Neutrophil (primary cell): ENCODE data around the gene ELF4.

ENCODE experiments used
- H3K27ac ChIP-seq: fragments of 200-600 bp; sonication (generic); 2 replicates; pipeline ENCODE4 v1.5.1; 2016; ENCODE audit warnings: mild to moderate bottlenecking, moderate library complexity
- H3K27me3 ChIP-seq: fragments of 200-600 bp; sonication (generic); 2 replicates; pipeline ENCODE4 v1.6.0; 2016; ENCODE audit warnings: mild to moderate bottlenecking
- H3K36me3 ChIP-seq: fragments of 200-600 bp; sonication (generic); 2 replicates; pipeline ENCODE4 v1.5.1; 2017
- H3K4me1 ChIP-seq, 2 experiments: fragments of 200-600 bp in 1 of 2; sonication (generic) in 1 of 2; 1 replicate in 1 of 2; 2 replicates in 1 of 2; pipeline versions ENCODE4 v1.5.1 to v1.6.1; 2013 to 2016; ENCODE audit warnings: low read depth in 1 of 2, low read length in 1 of 2, mild to moderate bottlenecking in 1 of 2, moderate library complexity in 1 of 2; ENCODE audit not compliant: control insufficient read depth in 1 of 2, insufficient read depth in 1 of 2
- H3K4me3 ChIP-seq, 2 experiments: fragments of 200-600 bp in 1 of 2; sonication (generic) in 1 of 2; 1 replicate in 1 of 2; 2 replicates in 1 of 2; pipeline ENCODE4 v1.5.1; 2013 to 2016; ENCODE audit warnings: low read depth in 1 of 2, low read length in 1 of 2, mild to moderate bottlenecking in 1 of 2, moderate library complexity in 1 of 2
- H3K9me3 ChIP-seq: fragments of 200-600 bp; sonication (generic); 2 replicates; pipeline ENCODE4 v1.5.1; 2016
- TF ChIP-seq, protein P1 (sequence below): fragments of 200-600 bp; sonication (generic); IDR thresholded peaks from 2 replicates; pipeline ENCODE4 v1.5.1; 2016; ENCODE audit warnings: antibody characterized with exemption

The ELF4 gene

DNA sequence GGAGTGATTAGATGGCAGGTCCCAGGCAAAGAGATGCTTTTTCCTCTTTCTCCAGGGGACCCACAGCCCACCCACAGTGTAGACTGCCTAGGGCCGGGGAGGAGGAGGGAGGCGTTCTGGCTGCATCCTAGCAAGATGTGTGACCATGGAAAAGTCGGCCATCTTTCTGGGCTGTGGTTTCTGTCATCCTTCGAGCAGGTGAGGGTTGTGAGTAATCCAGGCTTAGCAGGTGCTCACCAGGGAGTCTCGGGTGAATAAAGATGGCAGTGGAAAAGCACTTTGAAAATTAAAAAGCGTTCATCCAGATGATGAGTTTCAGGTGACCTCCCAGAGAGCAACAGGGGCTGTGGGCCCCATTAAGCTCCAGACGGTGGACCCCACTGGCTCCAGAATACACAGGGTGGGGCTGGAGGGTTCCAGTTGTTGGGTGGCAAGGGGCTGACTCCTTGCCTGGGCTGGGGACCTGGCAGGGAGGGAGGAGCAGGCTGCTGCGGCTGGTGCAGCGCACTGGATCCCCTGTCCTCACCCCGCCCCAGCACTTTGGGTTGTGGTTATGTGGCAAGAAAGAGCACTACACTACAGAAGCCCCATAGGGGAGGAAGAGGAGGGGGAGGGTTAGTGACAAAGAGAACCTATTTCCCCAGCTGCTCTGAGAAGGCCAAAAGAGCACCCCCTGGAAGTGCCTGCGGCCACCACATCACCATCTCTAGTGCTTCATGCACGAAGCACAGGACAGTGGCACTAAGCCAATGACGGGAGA lies 23.7 kb downstream of the ELF4 start:
- H3K36me3 ChIP-seq = no peaks in the 10 kb centered on the region
- H3K9me3 ChIP-seq = no peaks in the 10 kb centered on the region
- peak overlapping the region; percentile 59 to 68 for H3K4me3 ChIP-seq
- peak overlapping the region; percentile 97 for H3K27ac ChIP-seq
- TF ChIP-seq, protein P1, sequence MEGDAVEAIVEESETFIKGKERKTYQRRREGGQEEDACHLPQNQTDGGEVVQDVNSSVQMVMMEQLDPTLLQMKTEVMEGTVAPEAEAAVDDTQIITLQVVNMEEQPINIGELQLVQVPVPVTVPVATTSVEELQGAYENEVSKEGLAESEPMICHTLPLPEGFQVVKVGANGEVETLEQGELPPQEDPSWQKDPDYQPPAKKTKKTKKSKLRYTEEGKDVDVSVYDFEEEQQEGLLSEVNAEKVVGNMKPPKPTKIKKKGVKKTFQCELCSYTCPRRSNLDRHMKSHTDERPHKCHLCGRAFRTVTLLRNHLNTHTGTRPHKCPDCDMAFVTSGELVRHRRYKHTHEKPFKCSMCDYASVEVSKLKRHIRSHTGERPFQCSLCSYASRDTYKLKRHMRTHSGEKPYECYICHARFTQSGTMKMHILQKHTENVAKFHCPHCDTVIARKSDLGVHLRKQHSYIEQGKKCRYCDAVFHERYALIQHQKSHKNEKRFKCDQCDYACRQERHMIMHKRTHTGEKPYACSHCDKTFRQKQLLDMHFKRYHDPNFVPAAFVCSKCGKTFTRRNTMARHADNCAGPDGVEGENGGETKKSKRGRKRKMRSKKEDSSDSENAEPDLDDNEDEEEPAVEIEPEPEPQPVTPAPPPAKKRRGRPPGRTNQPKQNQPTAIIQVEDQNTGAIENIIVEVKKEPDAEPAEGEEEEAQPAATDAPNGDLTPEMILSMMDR = peak; percentile 42
- H3K27me3 ChIP-seq = no peaks in the 10 kb centered on the region
- peaks cover 89 to 96% of the 10 kb centered on the region in 2 experiments for H3K4me1 ChIP-seq

DNA sequence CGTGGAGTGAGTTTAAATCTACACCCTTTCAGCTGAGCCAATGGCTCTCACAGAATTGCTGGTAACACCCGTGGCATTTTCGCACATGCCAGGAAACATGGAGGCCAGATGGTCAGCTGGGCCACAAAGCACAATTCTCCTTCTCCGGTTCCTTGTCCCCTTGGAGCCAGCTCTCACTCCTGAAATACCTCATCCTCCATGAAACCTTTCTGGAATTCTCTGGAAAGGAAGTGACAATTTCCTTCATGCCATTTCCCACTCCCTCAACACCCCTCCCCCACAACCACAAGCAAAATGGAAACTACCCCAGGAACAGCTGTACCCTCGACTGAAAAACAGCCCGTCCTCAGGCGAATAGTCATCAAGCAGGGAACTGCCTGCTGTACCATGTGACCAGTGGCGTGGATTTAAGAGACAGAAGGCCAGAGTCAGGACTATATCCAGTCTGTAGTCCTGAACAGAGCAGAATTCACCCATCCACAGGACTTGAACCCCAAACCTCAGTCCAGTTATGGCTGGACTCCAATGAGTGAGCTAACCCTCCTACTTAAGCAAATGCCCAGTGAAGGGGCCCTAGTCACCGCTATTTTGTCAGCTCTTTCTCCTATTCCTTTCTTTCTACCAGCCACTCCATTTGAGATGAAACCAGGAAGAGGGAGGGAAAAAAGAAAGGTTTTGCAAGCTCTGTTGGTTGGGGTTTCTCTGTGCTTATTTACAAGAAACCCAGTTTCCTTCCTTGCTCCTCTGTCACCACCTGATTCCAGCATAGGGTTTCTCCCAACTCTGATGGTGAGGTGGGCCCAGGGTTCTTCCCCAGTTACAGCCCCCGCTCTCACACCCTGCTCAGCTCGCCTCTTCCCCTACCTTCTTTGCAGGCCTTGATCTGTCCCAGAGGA lies 24.5 kb downstream of the ELF4 start:
- H3K27ac ChIP-seq = peak overlapping the region; percentile 97
- TF ChIP-seq, protein P1 = no peak
- H3K4me3 ChIP-seq = peak overlapping the region; percentile 59 to 68
- peaks cover 4% of the 10 kb centered on the region for H3K36me3 ChIP-seq
- peaks cover 89 to 96% of the 10 kb centered on the region in 2 experiments for H3K4me1 ChIP-seq
- H3K9me3 ChIP-seq = no peaks in the 10 kb centered on the region
- no peaks in the 10 kb centered on the region for H3K27me3 ChIP-seq

DNA sequence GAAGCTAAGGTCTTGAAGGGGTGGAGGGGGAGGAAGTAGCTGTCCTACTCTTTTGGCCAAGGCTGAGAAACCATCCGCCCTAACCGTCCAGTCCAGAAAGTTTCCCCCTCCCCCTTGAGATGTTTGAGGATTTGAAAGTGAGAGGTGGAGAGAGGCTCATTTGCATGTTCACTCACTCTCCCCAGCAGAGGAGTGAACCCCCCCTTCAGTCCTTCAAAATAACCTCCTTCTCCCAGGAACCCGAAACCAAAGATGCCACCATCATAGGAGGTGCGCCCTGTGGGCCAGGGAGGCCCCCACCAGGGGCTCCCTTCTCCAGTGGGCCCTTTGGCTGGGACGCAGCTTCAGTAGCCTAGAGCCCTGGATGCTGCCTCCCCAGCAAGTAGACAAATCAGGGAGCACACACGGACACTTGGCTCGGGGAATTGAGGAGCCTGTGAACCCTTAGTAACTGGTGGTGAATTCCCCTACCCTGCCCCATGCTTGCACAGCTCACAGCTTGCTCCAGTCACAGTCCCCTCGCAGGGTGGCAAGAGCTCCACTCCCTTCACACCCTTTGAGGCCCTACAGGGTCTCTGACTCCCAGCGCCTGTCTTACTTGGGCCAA lies 25.6 kb downstream of the ELF4 start:
- Histone ChIP-seq H3K27me3 (no peaks in the 10 kb centered on the region), H3K36me3 (peaks cover 9% of the 10 kb centered on the region), H3K9me3 (no peaks in the 10 kb centered on the region), H3K4me1 (peaks cover 81 to 94% of the 10 kb centered on the region in 2 experiments), H3K27ac (peak overlapping the region; percentile 97), H3K4me3 (peak overlapping the region; percentile 59 to 68)
- TF ChIP-seq, protein P1 = no peak

DNA sequence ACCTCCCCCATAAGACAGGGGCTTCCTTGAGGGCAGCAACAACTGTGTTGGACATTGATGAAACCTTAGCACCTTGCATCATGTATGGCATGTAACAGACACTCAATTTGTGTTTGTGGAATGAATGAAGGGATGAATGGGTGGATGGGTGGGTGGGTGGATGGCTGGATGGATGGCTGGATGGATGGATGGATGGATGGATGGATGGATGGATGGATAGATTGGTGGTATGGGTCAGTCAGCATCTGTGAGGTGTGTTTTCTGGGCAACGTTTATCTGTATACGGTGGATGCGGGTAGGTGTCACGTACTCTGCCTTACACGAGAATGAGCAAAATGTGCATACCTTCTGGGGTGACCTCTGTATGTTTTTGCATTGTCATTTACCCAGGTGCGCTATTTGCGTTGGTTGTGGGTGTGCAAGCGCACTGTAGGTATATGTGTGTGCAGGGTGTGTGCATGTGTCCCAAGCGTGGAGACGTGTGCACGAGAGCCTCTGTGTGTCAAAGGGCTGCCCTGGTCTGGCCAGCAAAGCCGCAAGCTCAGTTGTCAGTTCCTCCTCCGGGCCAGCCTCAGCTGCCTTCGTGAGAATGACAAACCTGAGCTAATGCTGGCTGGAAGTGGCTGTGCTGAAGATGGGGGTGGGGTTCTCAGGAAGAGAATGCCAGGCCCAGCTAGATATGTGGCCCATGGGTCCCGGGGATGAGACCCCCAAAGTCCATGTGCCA lies 26.5 kb downstream of the ELF4 start:
- peak overlapping the region; percentile 59 to 68 for H3K4me3 ChIP-seq
- peak overlapping the region; percentile 97 for H3K27ac ChIP-seq
- no peaks in the 10 kb centered on the region for H3K9me3 ChIP-seq
- H3K4me1 ChIP-seq = peaks cover 73 to 89% of the 10 kb centered on the region in 2 experiments
- TF ChIP-seq, protein P1 = no peak
- H3K36me3 ChIP-seq = peaks cover 9% of the 10 kb centered on the region
- no peaks in the 10 kb centered on the region for H3K27me3 ChIP-seq

DNA sequence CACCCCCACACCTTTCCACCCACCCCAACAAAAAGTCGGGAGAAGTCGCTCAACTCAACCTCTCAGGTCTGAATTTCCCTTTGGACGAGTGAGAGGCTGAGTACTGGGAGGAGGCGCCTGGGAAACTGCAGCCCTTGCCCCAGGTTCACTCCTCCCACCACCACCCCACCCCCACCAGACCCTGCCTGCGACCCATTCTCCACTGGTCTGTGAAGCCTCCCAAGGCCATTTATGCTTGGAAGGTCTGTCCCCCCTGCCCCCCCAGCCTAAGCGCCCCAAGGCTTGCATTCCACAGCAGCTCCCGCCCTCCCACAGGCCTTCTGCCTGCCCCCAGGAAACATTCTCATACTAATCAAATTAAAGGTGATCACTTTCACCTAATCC lies 27.2 kb downstream of the ELF4 start:
- Histone ChIP-seq H3K9me3 (no peaks in the 10 kb centered on the region), H3K27ac (peak overlapping the region; percentile 97), H3K4me1 (peaks cover 66 to 82% of the 10 kb centered on the region in 2 experiments), H3K4me3 (peak overlapping the region; percentile 59 to 68), H3K27me3 (no peaks in the 10 kb centered on the region), H3K36me3 (peaks cover 9% of the 10 kb centered on the region)
- TF ChIP-seq, protein P1 = no peak
